ENCODE results near the gene B3GALNT2.

The B3GALNT2 gene

DNA sequence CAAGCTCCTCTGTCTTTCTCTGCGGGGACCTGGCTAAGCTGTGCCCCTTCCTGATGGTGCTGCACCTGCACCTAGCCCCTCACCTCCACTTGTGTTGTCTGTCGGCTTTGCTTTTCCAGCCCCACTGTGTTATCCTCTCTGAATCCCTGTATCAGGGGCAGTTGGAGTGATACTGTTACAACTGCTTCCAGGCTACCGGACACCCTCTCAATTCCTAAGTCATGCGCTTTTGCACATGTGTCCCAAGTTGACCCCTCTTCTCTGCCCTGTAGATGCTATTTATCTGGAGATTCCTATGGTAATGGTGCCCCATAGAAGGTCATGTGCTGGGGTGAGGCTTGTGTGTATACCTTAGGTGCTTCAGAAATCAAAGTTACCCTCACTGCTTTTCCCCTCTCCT, 78.1 kb downstream of the B3GALNT2 start:
- TF ChIP-seq, protein P1, sequence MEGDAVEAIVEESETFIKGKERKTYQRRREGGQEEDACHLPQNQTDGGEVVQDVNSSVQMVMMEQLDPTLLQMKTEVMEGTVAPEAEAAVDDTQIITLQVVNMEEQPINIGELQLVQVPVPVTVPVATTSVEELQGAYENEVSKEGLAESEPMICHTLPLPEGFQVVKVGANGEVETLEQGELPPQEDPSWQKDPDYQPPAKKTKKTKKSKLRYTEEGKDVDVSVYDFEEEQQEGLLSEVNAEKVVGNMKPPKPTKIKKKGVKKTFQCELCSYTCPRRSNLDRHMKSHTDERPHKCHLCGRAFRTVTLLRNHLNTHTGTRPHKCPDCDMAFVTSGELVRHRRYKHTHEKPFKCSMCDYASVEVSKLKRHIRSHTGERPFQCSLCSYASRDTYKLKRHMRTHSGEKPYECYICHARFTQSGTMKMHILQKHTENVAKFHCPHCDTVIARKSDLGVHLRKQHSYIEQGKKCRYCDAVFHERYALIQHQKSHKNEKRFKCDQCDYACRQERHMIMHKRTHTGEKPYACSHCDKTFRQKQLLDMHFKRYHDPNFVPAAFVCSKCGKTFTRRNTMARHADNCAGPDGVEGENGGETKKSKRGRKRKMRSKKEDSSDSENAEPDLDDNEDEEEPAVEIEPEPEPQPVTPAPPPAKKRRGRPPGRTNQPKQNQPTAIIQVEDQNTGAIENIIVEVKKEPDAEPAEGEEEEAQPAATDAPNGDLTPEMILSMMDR (IDR thresholded peaks at IDR 0.05; ENCODE audit: poor library complexity, severe bottlenecking), result no peak
- Histone ChIP-seq H3K4me3 (ENCODE audit: severe bottlenecking) (no peak overlapping the region), H3K9me3 (ENCODE audit: severe bottlenecking) (no peaks in the 10 kb centered on the region), H3K27me3 (ENCODE audit: insufficient read depth, poor library complexity, severe bottlenecking) (no peaks in the 10 kb centered on the region), H3K27ac (ENCODE audit: poor library complexity, severe bottlenecking) (no peak overlapping the region), H3K36me3 (ENCODE audit: low read depth) (no peaks in the 10 kb centered on the region), H3K4me1 (ENCODE audit: insufficient read depth, poor library complexity, severe bottlenecking) (no peaks in the 10 kb centered on the region)
- DNase-seq (ENCODE audit: low spot score), result no peak
- no peak for ATAC-seq (ENCODE audit: low read depth)

- no peaks in the 10 kb centered on the region for H3K36me3 ChIP-seq (ENCODE audit: low read depth)
- no peak for ATAC-seq (ENCODE audit: low read depth)
- TF ChIP-seq, protein P1 (IDR thresholded peaks at IDR 0.05; ENCODE audit: poor library complexity, severe bottlenecking), result no peak
- H3K27me3 ChIP-seq (ENCODE audit: insufficient read depth, poor library complexity, severe bottlenecking), result no peaks in the 10 kb centered on the region
- no peak for DNase-seq (ENCODE audit: low spot score)
- H3K4me3 ChIP-seq (ENCODE audit: severe bottlenecking), result no peak overlapping the region
- no peaks in the 10 kb centered on the region for H3K4me1 ChIP-seq (ENCODE audit: insufficient read depth, poor library complexity, severe bottlenecking)
- no peaks in the 10 kb centered on the region for H3K9me3 ChIP-seq (ENCODE audit: severe bottlenecking)
- H3K27ac ChIP-seq (ENCODE audit: poor library complexity, severe bottlenecking), result no peak overlapping the region
These were observed 78.9 kb downstream of the B3GALNT2 start for GRCh38 chr1:235425357-235425756.

- no peak overlapping the region for H3K4me3 ChIP-seq (ENCODE audit: severe bottlenecking)
- no peaks in the 10 kb centered on the region for H3K27me3 ChIP-seq (ENCODE audit: insufficient read depth, poor library complexity, severe bottlenecking)
- no peaks in the 10 kb centered on the region for H3K36me3 ChIP-seq (ENCODE audit: low read depth)
- no peak overlapping the region for H3K27ac ChIP-seq (ENCODE audit: poor library complexity, severe bottlenecking)
- H3K4me1 ChIP-seq (ENCODE audit: insufficient read depth, poor library complexity, severe bottlenecking), result no peaks in the 10 kb centered on the region
- ATAC-seq (ENCODE audit: low read depth) (no peak), DNase-seq (ENCODE audit: low spot score) (no peak)
- no peaks in the 10 kb centered on the region for H3K9me3 ChIP-seq (ENCODE audit: severe bottlenecking)
- TF ChIP-seq, protein P1 (IDR thresholded peaks at IDR 0.05; ENCODE audit: poor library complexity, severe bottlenecking), result no peak
These were observed 80.2 kb downstream of the B3GALNT2 start for GRCh38 chr1:235424092-235424491.

DNA sequence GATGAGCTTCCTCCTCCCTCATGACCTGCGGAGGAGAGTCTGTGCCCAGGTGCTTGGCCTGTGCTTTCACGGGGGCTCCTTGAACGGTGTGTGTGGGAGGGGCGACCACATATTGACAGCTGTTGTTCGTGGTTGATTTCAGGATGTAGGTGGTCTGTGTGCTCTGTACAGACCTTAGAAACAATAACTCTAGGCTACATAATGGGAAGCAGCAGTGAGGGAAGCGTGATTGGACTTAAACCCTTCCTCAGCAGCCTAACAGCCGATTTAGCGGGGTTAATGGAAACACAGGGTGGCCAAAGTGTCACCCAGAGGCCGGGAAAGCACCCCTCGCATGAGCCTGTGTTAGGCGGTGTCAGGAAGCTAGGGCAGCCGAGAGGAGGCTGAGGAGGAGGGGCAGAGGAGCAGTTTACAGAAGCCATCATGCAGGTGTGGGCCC, 81.0 kb downstream of the B3GALNT2 start:
- H3K4me3 ChIP-seq (ENCODE audit: severe bottlenecking), result no peak overlapping the region

GRCh38 chr1:235421751-235422150, 82.5 kb downstream of the B3GALNT2 start:
- Histone ChIP-seq H3K4me1 (ENCODE audit: insufficient read depth, poor library complexity, severe bottlenecking) (no peaks in the 10 kb centered on the region), H3K27me3 (ENCODE audit: insufficient read depth, poor library complexity, severe bottlenecking) (no peaks in the 10 kb centered on the region), H3K27ac (ENCODE audit: poor library complexity, severe bottlenecking) (no peak overlapping the region), H3K36me3 (ENCODE audit: low read depth) (no peaks in the 10 kb centered on the region), H3K4me3 (ENCODE audit: severe bottlenecking) (no peak overlapping the region), H3K9me3 (ENCODE audit: severe bottlenecking) (no peaks in the 10 kb centered on the region)
- DNase-seq (ENCODE audit: low spot score), result no peak
- TF ChIP-seq, protein P1 (IDR thresholded peaks at IDR 0.05; ENCODE audit: poor library complexity, severe bottlenecking), result no peak
- ATAC-seq (ENCODE audit: low read depth), result no peak

More for the DNA sequence above, 81.0 kb downstream of the B3GALNT2 start:
- no peak for DNase-seq (ENCODE audit: low spot score)
- no peak for ATAC-seq (ENCODE audit: low read depth)
- Histone ChIP-seq H3K9me3 (ENCODE audit: severe bottlenecking) (no peaks in the 10 kb centered on the region), H3K36me3 (ENCODE audit: low read depth) (no peaks in the 10 kb centered on the region), H3K27me3 (ENCODE audit: insufficient read depth, poor library complexity, severe bottlenecking) (no peaks in the 10 kb centered on the region), H3K27ac (ENCODE audit: poor library complexity, severe bottlenecking) (no peak overlapping the region), H3K4me1 (ENCODE audit: insufficient read depth, poor library complexity, severe bottlenecking) (no peaks in the 10 kb centered on the region)
- TF ChIP-seq, protein P1 (IDR thresholded peaks at IDR 0.05; ENCODE audit: poor library complexity, severe bottlenecking), result no peak

Measured in RWPE2 (cell line).